NCI-H524 (cell line): Measurements from ENCODE around the gene GRIK5.
"Not testable (repeated sequence)": the region's sequence is repeated elsewhere in the genome, so short reads cannot be mapped to it uniquely, and the experiment has no call there.

ENCODE experiments used
- DNase-seq, 2 experiments: peaks; one replicate each; lab custom pipeline; 2025; lab: John Stamatoyannopoulos, UW

GRIK5 gene, protein sequence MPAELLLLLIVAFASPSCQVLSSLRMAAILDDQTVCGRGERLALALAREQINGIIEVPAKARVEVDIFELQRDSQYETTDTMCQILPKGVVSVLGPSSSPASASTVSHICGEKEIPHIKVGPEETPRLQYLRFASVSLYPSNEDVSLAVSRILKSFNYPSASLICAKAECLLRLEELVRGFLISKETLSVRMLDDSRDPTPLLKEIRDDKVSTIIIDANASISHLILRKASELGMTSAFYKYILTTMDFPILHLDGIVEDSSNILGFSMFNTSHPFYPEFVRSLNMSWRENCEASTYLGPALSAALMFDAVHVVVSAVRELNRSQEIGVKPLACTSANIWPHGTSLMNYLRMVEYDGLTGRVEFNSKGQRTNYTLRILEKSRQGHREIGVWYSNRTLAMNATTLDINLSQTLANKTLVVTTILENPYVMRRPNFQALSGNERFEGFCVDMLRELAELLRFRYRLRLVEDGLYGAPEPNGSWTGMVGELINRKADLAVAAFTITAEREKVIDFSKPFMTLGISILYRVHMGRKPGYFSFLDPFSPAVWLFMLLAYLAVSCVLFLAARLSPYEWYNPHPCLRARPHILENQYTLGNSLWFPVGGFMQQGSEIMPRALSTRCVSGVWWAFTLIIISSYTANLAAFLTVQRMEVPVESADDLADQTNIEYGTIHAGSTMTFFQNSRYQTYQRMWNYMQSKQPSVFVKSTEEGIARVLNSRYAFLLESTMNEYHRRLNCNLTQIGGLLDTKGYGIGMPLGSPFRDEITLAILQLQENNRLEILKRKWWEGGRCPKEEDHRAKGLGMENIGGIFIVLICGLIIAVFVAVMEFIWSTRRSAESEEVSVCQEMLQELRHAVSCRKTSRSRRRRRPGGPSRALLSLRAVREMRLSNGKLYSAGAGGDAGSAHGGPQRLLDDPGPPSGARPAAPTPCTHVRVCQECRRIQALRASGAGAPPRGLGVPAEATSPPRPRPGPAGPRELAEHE

DNA sequence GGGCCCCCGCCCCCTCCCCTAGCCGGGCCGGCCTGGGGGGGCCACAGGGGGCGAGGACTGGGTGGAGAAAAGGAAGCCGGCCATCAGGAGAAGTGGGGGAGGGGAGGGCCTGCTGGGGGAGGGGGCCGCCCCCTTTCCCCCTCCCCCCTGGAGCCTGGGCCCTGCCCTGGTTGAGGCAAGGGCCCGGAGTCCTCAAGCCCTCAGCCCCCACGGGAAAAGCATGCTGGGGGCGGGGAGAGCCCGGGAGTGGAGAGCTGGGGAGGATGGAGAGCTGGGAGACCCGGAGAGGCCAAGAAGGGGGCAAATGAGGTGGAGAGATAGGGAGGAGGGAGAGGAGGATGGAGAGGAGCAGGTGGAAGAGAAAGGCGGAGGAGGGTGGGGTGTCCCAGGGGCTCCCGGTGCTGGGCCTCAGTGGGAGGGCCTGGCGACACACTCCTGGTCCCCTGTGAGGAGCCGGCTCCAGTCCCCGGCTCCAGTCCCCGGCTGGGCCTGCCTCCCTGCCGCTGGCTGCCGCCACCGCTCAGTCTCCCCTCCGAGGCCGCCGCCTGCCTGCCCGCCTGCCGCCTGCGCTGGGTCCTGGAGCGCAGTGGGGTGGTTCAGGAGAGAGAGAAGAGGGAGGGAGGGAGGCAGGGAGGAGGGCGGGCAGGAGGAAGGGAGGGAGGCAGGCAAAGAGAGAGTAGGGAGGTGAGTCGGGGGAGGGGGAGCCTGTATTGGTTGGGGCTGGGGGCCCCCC is at the start of gene GRIK5:
Gene GRIK5, minus strand, starts transcription at position 588 of the 733 bp plus-strand sequence. CDS start 4,436 bp downstream, outside the sequence.
- DNase-seq = no peak

DNA sequence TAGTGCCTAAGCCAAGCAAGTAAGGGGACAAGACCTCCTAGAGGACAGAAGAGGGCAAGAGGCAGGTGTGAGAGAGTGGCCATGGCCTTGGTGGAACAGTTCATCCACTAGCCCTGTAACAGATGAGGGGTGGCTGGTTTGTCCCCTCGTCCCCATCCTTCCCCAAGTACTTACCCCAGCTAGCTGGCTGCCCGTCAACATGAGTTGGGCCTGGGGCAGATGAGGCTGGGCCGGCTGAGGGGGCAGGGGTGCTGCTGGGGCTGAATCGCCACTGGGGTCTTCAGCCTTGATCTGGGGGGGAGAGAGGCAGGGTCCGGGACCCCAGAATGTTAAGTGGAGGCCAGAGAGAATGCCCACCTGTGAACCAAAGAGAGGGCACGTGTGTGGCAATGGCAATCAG is 47.1 kb upstream of the GRIK5 start:
- no peak for DNase-seq

DNA sequence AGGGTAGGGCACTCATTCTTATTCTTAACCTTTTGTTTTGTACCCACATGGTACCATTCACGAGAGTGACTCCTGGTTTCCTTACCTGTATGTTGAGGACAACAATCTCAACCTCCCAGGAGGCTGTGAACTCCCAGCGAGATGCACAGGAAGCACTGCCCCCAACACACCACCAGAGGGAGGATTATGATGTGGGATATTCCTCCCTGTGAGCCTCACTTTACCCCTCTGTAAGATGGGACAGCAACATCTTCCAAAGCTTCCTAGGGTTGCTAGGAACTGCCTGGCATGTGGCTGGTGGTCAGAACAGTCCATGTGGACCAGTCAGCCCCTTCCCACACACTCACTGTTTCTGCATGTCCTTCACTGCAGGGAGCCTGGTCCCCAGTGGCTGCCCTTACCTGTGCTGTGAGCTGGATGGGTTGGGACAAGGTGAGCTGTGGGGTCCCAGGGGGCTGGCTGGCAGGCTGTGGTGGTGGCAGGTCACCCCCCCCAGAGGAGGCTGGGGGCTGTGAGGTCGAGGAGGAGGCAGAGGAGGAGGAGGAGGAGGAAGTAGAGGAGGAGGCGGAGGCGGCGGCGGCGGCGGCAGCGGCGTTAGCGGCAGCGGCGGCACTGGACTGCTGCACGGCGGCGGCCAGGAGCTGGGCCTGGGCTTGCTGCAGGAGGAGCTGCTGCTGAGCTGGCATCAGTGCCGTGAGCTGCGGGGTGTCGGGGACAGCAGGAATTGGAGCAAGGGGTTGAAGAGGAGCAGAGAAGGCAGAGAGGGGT is 46.5 kb upstream of the GRIK5 start:
- DNase-seq = no peak

DNA sequence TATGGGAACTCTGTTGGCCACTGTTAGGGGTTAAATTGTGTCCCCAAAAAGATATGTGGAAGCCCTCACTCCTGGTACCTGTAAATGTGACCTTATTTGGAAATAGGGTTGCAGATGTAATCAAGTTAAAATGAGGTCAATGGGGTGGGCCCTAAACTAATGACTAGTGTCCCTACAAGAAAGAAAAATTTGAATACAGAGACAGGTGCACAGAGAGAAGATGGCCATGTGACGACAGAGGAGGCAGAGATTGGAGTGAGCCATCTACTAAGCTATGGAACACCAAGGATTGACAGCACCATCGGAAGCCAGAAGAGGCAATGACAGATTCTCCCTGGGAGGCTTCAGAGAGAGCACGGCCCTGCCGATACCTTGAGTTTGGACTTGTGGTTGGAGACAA is 45.7 kb upstream of the GRIK5 start:
- DNase-seq = no peak

DNA sequence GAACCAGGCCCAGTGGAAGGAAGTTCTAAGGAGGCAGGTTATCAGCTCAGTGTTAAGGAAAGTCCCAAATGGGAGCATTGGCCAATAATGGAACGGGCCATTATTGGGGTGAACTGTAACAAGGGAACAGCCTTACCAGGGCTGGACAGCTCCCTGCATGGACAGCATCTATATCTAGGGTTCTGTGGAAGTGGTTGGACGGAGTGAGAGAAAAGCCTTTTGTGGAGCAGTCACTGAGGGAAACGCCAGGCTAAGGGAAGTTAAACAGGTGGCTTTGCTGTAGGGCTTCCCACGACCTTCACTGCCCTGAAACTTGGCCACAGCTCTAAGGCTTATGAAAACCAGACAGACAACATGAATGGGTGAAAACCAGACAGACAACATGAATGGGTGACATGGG is 45.2 kb upstream of the GRIK5 start:
- DNase-seq = no peak

DNA sequence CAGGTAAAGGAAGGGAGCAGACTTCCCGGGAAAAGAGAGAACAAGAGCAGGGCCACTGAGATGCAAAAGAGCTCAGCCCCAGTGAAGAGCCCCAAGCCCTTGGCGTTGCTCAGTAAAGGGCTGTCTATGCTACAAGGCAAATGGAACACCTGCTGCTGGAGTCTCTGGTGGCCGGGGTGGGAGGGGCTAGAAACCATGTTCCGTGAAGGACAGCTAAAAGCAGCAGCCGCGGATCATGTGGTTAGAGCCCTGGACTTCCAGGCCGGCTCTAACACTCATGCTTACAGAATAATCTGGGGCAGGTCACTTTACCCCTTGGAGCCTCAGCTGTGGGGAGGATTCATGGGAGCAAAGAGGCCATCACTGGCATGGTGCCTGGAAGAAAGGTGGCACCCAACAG is 44.4 kb upstream of the GRIK5 start:
- DNase-seq = peak; percentile 69 to 93

DNA sequence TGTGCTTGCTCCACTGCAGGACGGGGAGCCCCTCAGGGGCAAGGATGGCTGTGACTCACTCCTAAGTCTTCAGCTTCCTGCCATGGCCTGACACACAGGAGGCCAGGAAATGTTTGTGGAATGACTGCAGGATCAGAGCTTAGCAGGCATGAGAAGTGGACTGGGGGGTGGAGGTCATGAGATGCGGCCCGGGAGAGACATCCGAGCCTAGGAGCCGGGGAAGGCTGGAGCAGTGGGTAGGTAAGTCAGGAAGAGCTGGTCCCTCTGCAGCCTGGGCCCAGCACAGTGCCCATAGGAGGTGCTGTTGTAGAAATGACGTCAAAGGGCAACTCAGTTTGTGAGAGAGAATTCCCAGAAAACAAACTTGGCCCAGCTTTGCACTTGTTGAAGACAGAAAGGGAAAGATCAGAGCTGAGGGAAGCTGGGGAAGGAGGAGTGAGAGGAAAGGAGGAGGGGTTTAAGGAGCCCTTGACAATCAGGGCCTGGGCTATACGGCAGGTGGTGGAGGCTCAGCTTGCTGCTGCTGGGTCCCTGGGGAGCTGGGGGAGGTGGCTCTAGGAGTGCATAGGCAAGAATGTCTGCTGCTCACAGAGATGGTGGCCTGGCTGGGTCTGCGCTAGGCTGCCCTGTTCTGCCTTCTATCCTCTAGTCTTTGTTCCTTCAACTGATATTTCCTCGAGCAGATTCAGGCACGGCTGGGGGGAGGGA is 43.8 kb upstream of the GRIK5 start:
- DNase-seq = peak; percentile 96

DNA sequence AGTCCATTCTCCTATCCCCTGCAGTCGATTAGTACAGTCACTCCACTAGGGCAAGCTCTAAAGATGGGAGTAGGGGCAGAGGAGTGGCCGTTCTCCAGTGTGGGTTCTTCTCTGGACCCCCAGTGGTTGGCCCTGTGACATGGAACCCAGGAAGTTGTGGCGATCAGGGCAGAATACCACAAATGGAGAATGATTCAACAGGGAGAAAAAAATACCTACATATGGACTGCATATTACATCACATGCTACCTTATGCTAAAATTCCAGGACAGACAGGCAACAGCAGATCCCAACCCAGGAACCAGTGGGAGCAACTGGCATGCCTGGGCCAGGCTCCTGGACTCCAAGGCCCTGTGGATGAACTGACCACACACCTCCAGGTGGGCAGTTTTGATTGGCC is 41.8 kb upstream of the GRIK5 start:
- no peak for DNase-seq

DNA sequence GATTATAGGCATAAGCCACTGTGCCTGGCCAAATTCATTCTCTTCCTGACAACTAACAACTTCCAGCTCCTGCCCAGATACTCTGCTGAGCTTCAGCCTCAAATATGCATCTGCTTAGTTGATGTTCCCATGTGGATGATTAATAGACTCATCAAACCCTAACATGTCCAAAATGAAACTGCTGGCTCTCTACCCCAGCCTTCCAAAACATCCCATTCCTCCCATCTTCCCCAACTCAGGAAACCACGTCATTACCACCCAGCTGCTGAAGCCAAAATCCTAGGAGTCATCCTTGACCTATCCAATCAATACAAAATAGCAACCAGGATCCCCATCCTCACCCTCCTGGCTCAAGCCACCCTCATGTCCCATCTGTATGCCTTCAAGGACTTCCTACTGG is 41.4 kb upstream of the GRIK5 start:
- no peak for DNase-seq

DNA sequence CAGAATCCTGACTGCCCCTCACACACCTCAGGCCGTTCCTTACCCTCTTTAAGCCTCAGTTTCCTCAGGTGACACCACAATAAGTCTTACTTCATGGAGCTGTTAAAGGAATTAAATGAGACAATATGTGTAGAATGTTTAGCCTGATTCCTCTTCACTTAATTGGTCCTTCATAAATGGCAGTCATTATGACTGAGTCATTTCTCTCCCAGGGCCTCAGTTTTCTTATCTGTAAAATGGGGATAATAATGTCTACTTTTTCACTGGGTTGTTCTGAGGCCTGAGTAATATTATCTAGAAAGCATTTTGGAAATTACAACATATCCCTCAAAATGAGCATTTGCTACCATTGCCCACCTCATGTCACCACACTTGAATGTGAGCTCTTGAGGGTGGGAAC is 40.7 kb upstream of the GRIK5 start:
- no peak for DNase-seq

DNA sequence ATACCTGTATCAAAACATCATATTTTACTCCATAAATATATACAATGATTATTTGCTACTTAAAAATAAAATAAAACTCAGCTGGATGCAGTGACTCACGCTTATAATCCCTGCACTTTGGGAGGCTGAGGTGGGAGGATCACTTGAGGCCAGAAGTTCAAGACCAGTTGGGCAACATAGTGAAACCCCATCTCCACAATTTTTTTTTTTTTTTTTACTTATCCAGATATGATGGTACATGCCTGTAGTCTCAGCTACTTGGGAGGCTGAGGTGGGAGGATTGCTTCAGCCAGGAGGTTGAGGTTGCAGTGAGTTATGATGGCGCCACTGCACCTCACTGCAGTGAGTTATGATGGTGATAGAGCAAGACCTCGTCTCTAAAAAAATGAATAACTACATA is 39.9 kb upstream of the GRIK5 start:
- no peak for DNase-seq

DNA sequence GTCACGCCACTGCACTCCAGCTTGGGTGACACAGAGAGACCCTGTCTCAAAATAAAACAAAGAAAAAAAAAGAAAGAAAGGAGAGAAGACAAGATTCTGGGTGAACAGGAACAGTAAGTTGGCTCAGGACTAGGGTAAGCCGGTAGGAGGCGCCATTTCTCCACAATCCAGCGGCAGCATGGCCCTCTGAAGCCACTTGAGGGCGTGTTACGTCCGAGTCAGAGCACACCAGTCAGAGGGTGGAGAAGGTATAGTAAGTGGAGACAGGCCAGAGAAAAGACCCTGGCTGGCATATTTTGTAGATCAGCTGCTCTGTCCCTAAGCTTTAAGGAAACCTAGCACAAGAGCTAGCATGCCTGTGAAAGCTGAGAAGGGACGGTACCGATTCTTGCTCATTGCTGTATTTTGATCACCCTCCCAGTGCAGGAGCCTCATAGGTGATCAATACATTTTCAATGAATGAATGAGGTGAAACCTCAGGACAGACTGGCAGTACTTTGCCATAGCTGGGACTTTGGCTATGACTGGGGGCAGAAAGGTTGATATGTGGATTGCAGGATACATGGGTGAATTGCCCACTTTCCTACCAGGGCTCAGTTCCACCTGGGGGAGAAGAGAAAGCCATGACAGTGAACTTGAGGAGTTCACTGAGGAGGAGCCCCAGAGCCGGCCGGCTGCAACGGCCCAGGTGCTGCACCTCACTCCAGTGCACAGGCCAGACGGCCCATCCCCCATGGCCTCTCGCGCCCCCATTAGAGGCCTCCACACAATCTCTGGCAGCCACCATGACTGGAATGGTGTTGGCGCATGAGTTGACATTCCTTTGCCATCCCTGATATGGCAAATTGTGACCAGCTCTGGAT is 38.8 kb upstream of the GRIK5 start:
- DNase-seq = peak; percentile 73 to 87

DNA sequence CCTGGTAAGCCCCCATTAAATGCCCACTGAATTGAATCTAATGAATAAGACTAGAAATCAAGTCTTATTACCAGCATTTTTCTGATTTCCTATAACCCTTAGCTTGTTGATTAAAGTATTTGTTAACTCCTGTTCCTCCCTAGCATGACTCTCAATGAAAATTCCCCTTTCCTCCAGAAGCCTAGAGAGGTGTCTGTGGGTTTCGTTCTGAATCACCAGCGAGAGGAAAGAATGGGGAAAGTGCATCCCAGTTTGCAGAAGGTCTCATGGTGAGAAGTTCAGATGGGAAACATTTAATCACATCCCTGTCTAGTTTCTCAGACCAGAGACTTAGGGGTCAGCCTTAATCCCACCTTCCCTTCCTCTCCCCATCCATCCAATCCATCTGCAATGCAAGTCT is 35.4 kb upstream of the GRIK5 start:
- DNase-seq = no peak

DNA sequence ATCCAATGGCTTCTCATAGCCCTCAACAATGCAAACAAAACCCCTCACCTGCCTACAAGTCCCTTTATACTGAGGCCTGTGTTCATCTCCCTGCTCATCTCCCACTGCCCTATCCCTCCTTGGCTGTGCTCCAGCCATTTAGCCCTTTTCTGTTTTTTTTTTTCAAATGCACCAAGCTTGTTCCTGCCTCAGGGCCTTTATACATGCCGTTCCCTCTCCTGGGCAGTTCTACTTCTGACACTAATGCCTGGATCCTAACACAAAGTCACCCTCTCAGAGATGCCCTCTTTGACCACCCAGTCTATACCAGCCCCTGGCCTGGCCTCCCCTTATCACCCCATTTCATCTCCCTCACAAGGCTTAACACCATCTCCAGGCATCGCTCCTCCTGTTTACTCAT is 32.9 kb upstream of the GRIK5 start:
- DNase-seq = no peak

DNA sequence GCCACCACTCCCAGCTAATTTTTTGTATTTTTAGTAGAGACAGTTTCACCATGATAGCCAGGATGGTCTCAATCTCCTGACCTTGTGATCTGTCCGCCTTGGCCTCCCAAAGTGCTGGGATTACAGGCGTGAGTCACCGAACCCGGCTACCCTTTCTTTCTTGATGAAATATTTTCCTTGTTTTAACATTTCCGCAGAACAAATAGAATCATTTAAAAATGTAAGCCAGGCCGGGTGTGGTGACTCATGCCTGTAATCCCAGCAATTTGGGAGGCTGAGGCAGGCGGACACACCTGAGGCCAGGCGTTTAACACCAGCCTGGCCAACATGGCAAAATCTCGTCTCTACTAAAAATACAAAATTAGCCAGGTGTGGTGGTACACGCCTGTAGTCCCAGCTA is 30.2 kb upstream of the GRIK5 start:
- DNase-seq = not testable (repeated sequence)

DNA sequence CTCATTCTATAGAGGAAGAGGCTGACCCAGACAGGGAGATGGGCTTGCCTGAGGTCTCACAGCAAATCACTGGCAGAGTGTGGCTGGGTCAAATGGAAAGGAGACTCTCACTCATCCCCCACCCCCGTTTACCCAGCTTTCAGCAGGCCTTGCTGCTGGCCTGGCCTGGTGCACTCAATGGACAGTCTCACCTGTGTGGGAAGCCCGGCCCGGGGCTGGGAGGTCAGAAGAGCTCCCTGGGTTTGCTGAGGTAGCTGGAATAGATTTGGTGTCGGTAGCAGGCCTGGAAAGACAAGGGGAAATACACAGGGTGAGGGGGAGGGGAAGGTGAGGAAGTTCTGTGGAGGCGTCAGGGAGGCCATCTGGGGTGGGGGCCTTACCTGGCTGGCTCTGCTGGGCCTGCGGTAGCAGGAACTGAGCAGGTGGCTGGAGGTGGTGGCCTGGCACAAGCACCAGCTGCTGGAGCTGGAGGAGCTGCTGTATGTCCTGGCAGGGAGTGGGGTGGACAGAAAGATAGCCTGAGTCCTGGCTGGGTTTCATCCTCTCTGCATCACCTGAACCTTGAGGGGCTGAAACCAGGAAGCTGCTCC is 29.4 kb upstream of the GRIK5 start:
- no peak for DNase-seq

DNA sequence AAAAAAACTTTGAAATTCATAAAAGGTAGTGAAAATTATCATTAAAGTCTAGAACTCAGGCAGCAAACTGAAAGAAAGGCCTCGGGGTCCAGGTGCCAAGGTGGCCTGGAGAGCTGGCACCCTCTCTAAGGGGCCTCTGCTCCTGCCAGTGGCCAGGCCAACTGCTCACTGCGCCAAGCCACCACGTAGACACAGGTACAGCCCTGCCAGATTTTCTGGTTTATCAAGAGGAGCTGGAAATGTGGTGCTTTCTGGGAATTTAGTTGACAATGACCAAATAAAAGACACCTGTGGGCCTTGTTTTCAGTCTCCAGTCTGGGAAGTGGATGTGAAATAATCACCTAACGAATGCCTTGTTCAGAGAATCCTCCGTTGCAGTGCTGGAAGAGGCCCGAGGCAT is 28.8 kb upstream of the GRIK5 start:
- no peak for DNase-seq

DNA sequence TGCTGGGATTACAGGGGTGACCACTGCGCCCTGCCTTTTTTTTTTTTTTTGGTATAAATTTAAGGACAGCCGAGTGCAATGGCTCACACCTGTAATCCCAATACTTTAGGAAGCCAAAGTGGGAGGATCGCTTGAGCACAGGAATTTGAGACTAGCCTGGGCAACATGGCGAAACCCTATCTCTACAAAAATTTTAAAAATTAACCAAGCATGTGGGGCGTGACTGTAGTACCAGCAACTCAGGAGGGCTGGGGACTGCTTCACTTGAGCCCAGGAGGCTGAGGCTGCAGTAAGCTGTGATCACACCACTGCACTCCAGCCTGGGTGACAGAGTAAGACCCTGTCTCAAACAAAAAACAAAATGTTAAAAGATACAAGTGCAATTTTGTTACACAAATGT is 27.5 kb upstream of the GRIK5 start:
- no peak for DNase-seq

DNA sequence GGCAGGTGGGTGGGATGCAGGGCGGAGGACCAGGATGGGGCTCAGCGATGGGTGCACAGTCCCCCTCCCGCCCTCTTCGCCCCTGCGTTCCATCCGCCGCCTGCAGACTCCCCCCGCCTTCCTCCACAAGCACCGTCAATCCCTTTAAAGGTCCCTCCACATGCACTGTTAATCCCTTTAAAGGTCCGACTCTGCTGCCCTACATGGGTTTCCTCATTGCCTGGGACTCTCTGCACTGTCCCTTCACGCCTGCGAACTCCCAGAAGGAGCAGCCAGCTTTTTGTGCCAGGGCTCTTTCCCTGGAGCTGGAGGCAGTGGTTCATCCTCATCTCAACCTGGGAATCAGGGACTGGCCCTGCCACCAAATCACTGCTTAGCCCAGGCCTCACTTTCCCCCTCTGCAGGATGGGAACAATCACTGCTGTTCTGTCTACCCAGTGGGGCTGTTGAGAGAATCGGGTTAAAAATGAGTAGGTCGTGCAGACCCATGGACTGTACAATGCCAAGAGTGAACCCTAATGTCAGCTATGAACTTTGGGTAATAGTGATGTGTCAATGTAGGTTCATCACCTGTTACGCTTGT is 26.3 kb upstream of the GRIK5 start:
- no peak for DNase-seq
